Omental fat pad (tissue), 4 donors: ENCODE measurements around the gene SPON2. TPM values are rescaled to one million over a fixed set of nuclear protein-coding genes. Genes with fewer than 3 reads are reported as not detected.

ENCODE experiments used
- ATAC-seq: fragments of 150-250 bp; one replicate; pipeline ENCODE4 v1.9.1; 2016; ENCODE audit warnings: mild to moderate bottlenecking, moderate library complexity; ENCODE audit not compliant: low FRiP score
- DNase-seq: peaks from one replicate; pipeline ENCODE4 v3.0.0-alpha.2; 2019; ENCODE audit warnings: low spot score
- CTCF ChIP-seq, 3 donors: fragments of 450-650 bp; IDR thresholded peaks; one replicate each; pipeline ENCODE4 v1.5.1; 2016 to 2017; ENCODE audit warnings: antibody characterized with exemption in 3 of 3, mild to moderate bottlenecking in 3 of 3, moderate library complexity in 2 of 3
- total RNA-seq, 4 donors: library from RNA; depleted of rRNA; stranded (reverse); fragments of >200 nt; gene quantifications; one replicate each; pipeline ENCODE4 v1.1.0, GENCODE V29; 2016

SPON2 gene
- total RNA-seq, 4 donors from 2014 or later: 14.2 to 99.5 (median 30.1) TPM

GRCh38 chr4:1208970-1209704 is 36.8 kb upstream of the SPON2 start:
- DNase-seq (no peak), ATAC-seq (peak; percentile 4)
- no peak for TF ChIP-seq CTCF (IDR thresholded peaks at IDR 0.05)

- no peak for TF ChIP-seq CTCF (IDR thresholded peaks at IDR 0.05)
- DNase-seq: no peak
- no peak for ATAC-seq
Measured at GRCh38 chr4:1208266-1208961, 36.0 kb upstream of the SPON2 start.

GRCh38 chr4:1207603-1208265 is 35.4 kb upstream of the SPON2 start:
- TF ChIP-seq CTCF (IDR thresholded peaks at IDR 0.05): no peak
- no peak for DNase-seq
- ATAC-seq: no peak

GRCh38 chr4:1207157-1207470 is 34.7 kb upstream of the SPON2 start:
- ATAC-seq (no peak), DNase-seq (peak; percentile 12)
- no peak for TF ChIP-seq CTCF (IDR thresholded peaks at IDR 0.05)

GRCh38 chr4:1206299-1207156 is 34.1 kb upstream of the SPON2 start:
- ATAC-seq: no peak
- no peak for TF ChIP-seq CTCF (IDR thresholded peaks at IDR 0.05)
- peak; percentile 16 for DNase-seq

GRCh38 chr4:1205586-1206298 is 33.4 kb upstream of the SPON2 start:
- no peak for ATAC-seq
- TF ChIP-seq CTCF (IDR thresholded peaks at IDR 0.05): no peak
- DNase-seq: peak; percentile 8
